Measurements from ENCODE around the gene TOM1L1.

Gene TOM1L1, protein sequence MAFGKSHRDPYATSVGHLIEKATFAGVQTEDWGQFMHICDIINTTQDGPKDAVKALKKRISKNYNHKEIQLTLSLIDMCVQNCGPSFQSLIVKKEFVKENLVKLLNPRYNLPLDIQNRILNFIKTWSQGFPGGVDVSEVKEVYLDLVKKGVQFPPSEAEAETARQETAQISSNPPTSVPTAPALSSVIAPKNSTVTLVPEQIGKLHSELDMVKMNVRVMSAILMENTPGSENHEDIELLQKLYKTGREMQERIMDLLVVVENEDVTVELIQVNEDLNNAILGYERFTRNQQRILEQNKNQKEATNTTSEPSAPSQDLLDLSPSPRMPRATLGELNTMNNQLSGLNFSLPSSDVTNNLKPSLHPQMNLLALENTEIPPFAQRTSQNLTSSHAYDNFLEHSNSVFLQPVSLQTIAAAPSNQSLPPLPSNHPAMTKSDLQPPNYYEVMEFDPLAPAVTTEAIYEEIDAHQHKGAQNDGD

GRCh38 chr17:54900457-54901229 lies at the start of gene TOM1L1:
Gene TOM1L1, plus strand, starts transcription at chr17:54900852. Its CDS starts 14 bp downstream, at chr17:54900866.
- CTCF ChIA-PET, result interaction anchor here (0.8 to 2.5 kb wide), 3 partner anchors 8 to 11 kb away, joined by 4 to 8 read pairs (median 4); no protein-coding TSS in a partner anchor
- peak within 1 kb of the TSS; percentile 83 for H3K4me3 ChIP-seq (ENCODE audit: low read depth, low read length)
- TF ChIP-seq, protein P1, sequence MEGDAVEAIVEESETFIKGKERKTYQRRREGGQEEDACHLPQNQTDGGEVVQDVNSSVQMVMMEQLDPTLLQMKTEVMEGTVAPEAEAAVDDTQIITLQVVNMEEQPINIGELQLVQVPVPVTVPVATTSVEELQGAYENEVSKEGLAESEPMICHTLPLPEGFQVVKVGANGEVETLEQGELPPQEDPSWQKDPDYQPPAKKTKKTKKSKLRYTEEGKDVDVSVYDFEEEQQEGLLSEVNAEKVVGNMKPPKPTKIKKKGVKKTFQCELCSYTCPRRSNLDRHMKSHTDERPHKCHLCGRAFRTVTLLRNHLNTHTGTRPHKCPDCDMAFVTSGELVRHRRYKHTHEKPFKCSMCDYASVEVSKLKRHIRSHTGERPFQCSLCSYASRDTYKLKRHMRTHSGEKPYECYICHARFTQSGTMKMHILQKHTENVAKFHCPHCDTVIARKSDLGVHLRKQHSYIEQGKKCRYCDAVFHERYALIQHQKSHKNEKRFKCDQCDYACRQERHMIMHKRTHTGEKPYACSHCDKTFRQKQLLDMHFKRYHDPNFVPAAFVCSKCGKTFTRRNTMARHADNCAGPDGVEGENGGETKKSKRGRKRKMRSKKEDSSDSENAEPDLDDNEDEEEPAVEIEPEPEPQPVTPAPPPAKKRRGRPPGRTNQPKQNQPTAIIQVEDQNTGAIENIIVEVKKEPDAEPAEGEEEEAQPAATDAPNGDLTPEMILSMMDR (IDR thresholded peaks at IDR 0.05; ENCODE audit: insufficient read depth, low read length, missing control alignments), result peak; percentile 3
- POLR2A ChIA-PET, result no interaction called here
- DNase-seq (ENCODE audit: low read depth, low spot score), result no peak

GRCh38 chr17:54859187-54859586 lies 41.5 kb upstream of the TOM1L1 start:
- TF ChIP-seq, protein P1 (IDR thresholded peaks at IDR 0.05; ENCODE audit: insufficient read depth, low read length, missing control alignments), result no peak
- CTCF ChIA-PET, result no interaction called here

GRCh38 chr17:54860617-54861470 lies 39.8 kb upstream of the TOM1L1 start:
- POLR2A ChIA-PET, result no interaction called here
- TF ChIP-seq, protein P1 (IDR thresholded peaks at IDR 0.05; ENCODE audit: insufficient read depth, low read length, missing control alignments), result no peak
- H3K4me3 ChIP-seq (ENCODE audit: low read depth, low read length), result no peak overlapping the region
- DNase-seq (ENCODE audit: low read depth, low spot score), result no peak
- CTCF ChIA-PET, result no interaction called here

More at GRCh38 chr17:54859187-54859586, 41.5 kb upstream of the TOM1L1 start:
- no peak overlapping the region for H3K4me3 ChIP-seq (ENCODE audit: low read depth, low read length)
- no peak for DNase-seq (ENCODE audit: low read depth, low spot score)
- POLR2A ChIA-PET, result no interaction called here

GRCh38 chr17:54861471-54861983 lies 39.1 kb upstream of the TOM1L1 start:
- no peak for DNase-seq (ENCODE audit: low read depth, low spot score)
- TF ChIP-seq, protein P1 (IDR thresholded peaks at IDR 0.05; ENCODE audit: insufficient read depth, low read length, missing control alignments), result no peak
- no peak overlapping the region for H3K4me3 ChIP-seq (ENCODE audit: low read depth, low read length)
- CTCF ChIA-PET, result no interaction called here
- POLR2A ChIA-PET, result no interaction called here

GRCh38 chr17:54863176-54863575 lies 37.5 kb upstream of the TOM1L1 start:
- no peak for DNase-seq (ENCODE audit: low read depth, low spot score)
- ChIA-PET CTCF (no interaction called here), POLR2A (no interaction called here)
- TF ChIP-seq, protein P1 (IDR thresholded peaks at IDR 0.05; ENCODE audit: insufficient read depth, low read length, missing control alignments), result no peak
- no peak overlapping the region for H3K4me3 ChIP-seq (ENCODE audit: low read depth, low read length)
